OCI-LY1 (cell line): Measurements from ENCODE around the gene CLCA4.

ENCODE experiments used
- CTCF ChIP-seq: fragments of 200-600 bp; sonication (generic), shearing (Covaris generic); IDR thresholded peaks from 2 replicates; pipeline ENCODE4 v1.5.1; 2017; ENCODE audit warnings: mild to moderate bottlenecking, antibody characterized with exemption, low read length, moderate library complexity, mixed read lengths
- EZH2 ChIP-seq: fragments of 200-600 bp; sonication (generic), shearing (Covaris generic); IDR thresholded peaks from 2 replicates; pipeline ENCODE4 v1.8.0; 2017; ENCODE audit warnings: borderline replicate concordance, mixed run types, mild to moderate bottlenecking, antibody characterized with exemption, low read length, moderate library complexity, mixed read lengths

DNA sequence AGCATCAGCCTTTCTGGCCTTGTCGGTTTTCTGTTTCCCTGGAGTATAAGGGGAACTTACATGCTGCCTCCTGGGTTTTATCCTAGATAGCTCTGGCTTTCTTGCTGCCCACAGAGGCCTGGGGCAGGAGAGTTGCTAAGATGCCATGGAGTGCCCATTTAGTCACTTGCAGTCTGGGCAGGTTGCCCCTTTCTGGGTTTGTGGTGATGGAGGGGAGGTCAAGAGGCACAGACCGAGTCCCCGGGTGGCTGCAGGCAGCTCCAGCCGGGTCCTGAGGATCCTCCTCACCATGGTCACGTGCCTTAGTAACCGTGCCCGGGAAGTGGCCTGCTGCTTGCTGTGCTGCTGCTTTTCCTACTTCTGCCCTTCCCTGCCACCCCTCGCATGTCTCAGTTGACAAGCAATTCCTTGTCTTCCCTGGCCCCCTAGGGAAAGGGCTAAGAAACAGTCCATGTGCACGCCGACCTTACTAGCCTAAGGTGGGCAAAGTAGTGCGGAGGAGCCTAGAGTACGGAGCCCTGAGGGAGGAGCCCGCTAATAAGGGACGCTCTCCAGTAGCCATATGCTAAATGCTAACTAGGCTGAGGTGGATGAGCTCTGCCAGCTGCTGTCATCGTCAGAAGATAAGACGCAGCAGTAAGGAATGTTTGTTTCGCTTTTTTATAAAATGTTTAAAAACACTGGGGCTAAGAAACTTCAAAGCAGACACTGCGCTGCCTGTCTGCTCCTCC, 43.3 kb upstream of the CLCA4 start:
- TF ChIP-seq CTCF, result no peak
- TF ChIP-seq EZH2, result no peak
